SK-MEL-5 (cell line): ENCODE results near the gene CTNND2. TPM values are rescaled to one million over a fixed set of nuclear protein-coding genes. Genes with fewer than 3 reads are reported as not detected.

Experiments
- DNase-seq: peaks from one replicate; pipeline ENCODE4 v3.0.0-alpha.2; 2016; ENCODE audit warnings: low read depth, low spot score
- in situ Hi-C: cut with HindIII; loops from 2 replicates; pipeline ENCODE4 v1.10.0; 2016; ENCODE audit warnings: low sequenced_read_pairs, high pct_unique_total_duplicates, low pct_unique_long_range_greater_than_20kb
- polyA plus RNA-seq, 2 experiments: library from polyadenylated mRNA; depleted of rRNA; stranded (reverse); fragments of >200 nt; gene quantifications; 2 replicates each; pipeline ENCODE4 v1.2.3, GENCODE V29; 2015
- total RNA-seq: library from RNA; depleted of rRNA; stranded (reverse); fragments of >200 nt; shearing (Covaris generic); gene quantifications from 2 replicates; pipeline ENCODE4 v1.2.3, GENCODE V29; 2014; rRNA removed

Gene CTNND2
- 0.85 and 1.2 TPM in 2 replicates for total RNA-seq
- polyA plus RNA-seq (2015; cell fraction: cytosol; rRNA removed) = 3.9 and 6.1 TPM in 2 replicates
- polyA plus RNA-seq (2015; cell fraction: nucleus; rRNA removed) = 3.9 and 8.3 TPM in 2 replicates

GRCh38 chr5:11904265-11904906 is at the start of gene CTNND2:
Gene CTNND2, minus strand, starts transcription at chr5:11904446. Its CDS starts 593 bp downstream, at chr5:11903853.
- DNase-seq = peak; percentile 39
- in situ Hi-C loops = no loop called here

- DNase-seq = no peak
- in situ Hi-C loops = no loop called here
Measured at GRCh38 chr5:11946317-11946716, 42.1 kb upstream of the CTNND2 start.

DNA sequence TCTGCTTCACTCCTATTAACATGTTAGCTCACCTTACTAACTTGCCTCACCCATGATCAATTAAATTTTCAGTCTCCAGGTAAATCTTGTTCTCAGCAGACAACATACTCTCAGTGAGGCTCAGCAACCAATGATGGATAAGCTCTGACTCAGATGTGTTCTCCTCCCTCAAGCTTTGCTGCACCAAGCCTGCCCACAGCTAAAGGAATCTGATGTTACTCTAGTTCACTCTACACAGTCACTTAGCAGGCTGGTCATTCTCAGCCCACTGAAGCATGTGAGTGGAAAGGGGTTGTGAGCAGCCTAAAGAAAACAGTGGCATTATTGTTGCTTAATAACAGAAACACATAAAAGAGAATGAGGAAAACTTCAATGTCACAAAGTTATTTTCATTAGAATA is 37.3 kb upstream of the CTNND2 start:
- in situ Hi-C loops = no loop called here
- DNase-seq = peak; percentile 50

DNA sequence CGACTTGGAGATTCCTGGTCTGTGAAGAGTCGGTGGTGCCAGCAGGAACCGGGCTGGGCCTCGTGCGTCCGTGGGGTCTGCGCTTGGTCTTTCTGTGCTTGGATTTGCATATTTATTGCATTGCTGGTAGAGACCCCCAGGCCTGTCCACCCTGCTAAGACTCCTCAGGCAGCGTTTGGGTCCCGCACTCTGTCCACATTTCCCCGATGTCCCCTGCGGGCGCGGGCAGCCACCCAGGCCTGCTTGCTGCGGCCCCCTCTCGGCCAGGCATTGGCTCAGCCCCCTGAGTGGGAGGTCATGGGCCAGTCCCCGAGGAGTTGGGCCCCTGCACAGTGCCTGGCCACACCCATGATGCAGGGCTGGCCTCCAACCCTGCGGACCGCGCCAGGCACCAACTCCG is 27.4 kb upstream of the CTNND2 start:
- in situ Hi-C loops = no loop called here
- no peak for DNase-seq

DNA sequence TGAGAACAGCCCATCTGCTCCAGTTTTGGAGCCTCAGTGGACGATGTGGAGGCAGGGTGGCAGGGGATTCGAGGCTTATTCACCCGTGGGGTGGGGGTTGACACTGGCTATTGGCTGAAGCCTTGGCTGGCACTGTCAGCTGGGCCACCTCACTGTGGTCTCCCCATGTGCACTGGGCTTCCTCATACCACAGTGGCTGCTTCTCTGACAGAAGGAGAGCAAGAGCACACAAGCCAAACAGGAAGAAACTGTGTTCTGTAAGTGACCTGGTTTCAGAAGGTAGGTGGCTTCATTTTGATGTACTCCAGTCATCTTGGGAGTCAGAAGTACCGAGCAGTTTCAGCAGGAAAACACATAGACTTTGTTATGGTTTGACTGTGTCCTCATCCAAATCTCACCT is 24.7 kb upstream of the CTNND2 start:
- no peak for DNase-seq
- in situ Hi-C loops = no loop called here

DNA sequence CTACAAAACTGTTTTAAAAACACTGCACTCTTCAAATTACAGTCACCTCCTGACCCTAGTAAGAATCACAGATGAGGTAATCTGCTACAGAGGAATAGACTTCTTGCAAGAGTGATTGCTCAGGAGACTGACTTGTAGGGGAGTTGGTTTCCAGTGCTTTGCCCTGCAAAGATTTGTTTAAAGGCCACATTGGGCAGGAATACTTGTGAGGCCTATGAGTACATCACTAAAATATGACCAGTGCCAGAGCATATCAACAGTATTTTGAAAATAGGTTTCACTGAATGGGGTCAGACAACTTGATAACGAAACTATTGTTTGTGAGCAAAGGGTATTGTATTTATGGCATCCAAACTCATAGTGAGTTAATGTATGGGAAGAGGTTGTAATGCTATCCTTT is 21.5 kb upstream of the CTNND2 start:
- DNase-seq = no peak
- in situ Hi-C loops = no loop called here

GRCh38 chr5:11922394-11922793 is 18.1 kb upstream of the CTNND2 start:
- no peak for DNase-seq
- in situ Hi-C loops = no loop called here

GRCh38 chr5:11918463-11919045 is 14.3 kb upstream of the CTNND2 start:
- no peak for DNase-seq
- in situ Hi-C loops = no loop called here

GRCh38 chr5:11909471-11909870 is 5.2 kb upstream of the CTNND2 start:
- in situ Hi-C loops = no loop called here
- DNase-seq = no peak

DNA sequence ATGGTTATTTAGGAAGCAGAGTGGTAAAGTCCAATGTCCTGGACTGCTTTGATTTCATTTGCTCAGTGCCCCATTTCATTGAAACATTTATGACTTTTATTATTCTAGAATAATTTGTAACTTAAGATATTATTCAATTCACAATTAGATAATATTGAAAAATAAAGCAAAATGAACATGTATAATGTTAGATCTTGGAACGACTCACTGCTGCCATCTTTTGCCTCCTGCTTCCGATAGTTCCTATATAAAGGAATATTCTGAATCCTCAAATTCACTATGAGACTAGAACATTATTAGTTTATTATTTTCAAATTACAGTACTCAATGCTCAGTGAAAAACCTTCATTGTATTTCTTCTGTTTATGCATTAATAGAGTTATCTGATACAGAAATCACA is 2.3 kb upstream of the CTNND2 start:
- in situ Hi-C loops = no loop called here
- DNase-seq = no peak

- no peak for DNase-seq
- in situ Hi-C loops = no loop called here
Measured at GRCh38 chr5:11905206-11905605, 960 bp upstream of the CTNND2 start.

GRCh38 chr5:11903614-11904264 is 507 bp downstream of the CTNND2 start:
- DNase-seq = no peak
- in situ Hi-C loops = no loop called here

GRCh38 chr5:11903121-11903613 is 1.1 kb downstream of the CTNND2 start:
- in situ Hi-C loops = no loop called here
- no peak for DNase-seq

DNA sequence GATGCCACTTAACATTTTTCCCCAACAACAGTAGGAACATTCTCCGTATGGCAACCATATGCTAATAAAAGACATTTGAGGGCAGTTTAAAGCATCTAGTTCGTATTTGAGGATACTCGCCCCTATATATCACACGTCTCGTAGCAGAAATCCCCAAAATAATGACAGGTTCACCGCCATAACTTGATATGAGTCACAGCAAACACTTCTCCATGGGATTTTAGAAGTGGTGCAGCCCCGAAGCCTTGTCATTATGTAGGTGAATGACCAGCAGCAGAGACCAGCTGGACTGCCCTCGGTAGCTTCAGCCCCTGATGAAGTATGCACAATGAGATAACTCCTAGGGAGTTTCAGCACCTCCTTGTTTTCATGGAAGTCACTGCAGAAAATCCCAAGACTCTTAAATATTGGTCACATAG is 2.0 kb downstream of the CTNND2 start:
- no peak for DNase-seq
- in situ Hi-C loops = no loop called here

- in situ Hi-C loops = no loop called here
- DNase-seq = no peak
Measured at GRCh38 chr5:11898787-11899186, 5.5 kb downstream of the CTNND2 start.

- in situ Hi-C loops = no loop called here
- no peak for DNase-seq
Measured at GRCh38 chr5:11897781-11898180, 6.5 kb downstream of the CTNND2 start.

- in situ Hi-C loops = no loop called here
- DNase-seq = no peak
Measured at GRCh38 chr5:11894992-11895391, 9.3 kb downstream of the CTNND2 start.

DNA sequence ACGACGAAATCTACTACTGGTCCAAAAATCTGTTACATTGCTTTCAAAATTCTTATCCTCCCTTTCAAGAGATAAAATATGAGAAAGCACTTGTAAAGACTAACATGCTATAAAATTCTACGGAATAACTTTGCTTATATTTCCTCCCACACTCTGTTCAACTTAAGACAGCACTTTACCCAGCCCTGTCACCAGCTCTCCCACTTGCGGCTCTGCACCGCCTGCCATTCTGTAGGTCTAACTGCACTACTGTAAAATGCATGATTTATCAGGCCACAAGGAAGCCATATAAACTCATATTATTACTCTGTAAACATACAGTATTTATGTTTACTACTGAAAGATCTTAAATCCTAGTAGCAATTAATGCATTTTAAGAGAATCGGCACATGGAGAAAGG is 11.4 kb downstream of the CTNND2 start:
- in situ Hi-C loops = no loop called here
- DNase-seq = no peak

DNA sequence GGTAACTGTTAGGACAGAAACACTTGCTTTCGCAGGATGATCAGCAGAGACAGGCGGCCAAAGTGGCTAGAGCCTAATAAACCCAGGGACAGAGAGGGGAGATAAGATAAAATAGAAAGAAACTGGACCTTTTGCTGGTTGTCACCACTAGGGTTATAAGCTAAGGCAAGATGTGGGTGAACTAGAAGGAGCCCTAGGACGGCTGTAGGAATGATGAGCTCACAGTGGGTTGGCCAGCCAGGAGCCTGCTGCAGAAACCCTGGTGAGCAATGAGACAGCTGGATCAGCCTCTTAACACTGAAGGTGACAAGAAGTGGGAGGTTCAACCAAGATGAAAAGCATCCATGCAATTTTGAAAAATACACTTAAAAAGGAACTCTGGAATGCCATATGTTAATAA is 13.5 kb downstream of the CTNND2 start:
- in situ Hi-C loops = no loop called here
- no peak for DNase-seq
